Prostate gland (tissue), 2 donors: Measurements from ENCODE around the gene MYBBP1A. TPM values are rescaled to one million over a fixed set of nuclear protein-coding genes. Genes with fewer than 3 reads are reported as not detected.

ENCODE experiments used
- DNase-seq: peaks from one replicate; pipeline ENCODE4 v3.0.0-alpha.2; 2019; ENCODE audit warnings: low spot score
- H3K27ac ChIP-seq, 2 donors: fragments of 200-600 bp; sonication (generic); 2 replicates each; pipeline ENCODE4 v1.5.1; 2017 to 2019
- H3K27me3 ChIP-seq: fragments of 200-600 bp; sonication (generic); replicated peaks from 2 replicates; pipeline ENCODE4 v1.5.1; 2019; ENCODE audit not compliant: insufficient read depth
- H3K36me3 ChIP-seq, 2 donors: fragments of 200-600 bp; sonication (generic); 1 replicate in 1 of 2; 2 replicates in 1 of 2; pipeline versions ENCODE4 v1.5.1 to v1.8.1; 2017 to 2019
- H3K4me1 ChIP-seq: fragments of 200-600 bp; sonication (generic); replicated peaks from 2 replicates; pipeline ENCODE4 v1.5.1; 2019
- H3K4me3 ChIP-seq, 2 donors: fragments of 200-600 bp; sonication (generic); 2 replicates each; pipeline ENCODE4 v1.5.1; 2017 to 2019
- H3K9me3 ChIP-seq: fragments of 200-600 bp; sonication (generic); 2 replicates; pipeline ENCODE4 v1.5.1; 2017
- POLR2A ChIP-seq: fragments of 450-650 bp; IDR thresholded peaks from one replicate; pipeline ENCODE4 v1.6.1; 2016; ENCODE audit warnings: antibody characterized with exemption, mild to moderate bottlenecking
- POLR2AphosphoS5 ChIP-seq: sonication (generic); formaldehyde crosslinking; IDR thresholded peaks from one replicate; pipeline ENCODE4 v1.6.1; 2017; ENCODE audit warnings: antibody characterized with exemption
- WGBS: methylation state at CpG from one replicate; pipeline ENCODE4 v1.1.5; 2018; 5-methylcytosine and 5-hydroxymethylcytosine counted together
- intact Hi-C: fragments of 100-400 bp; cut with DNase I; formaldehyde crosslinking; loops from one replicate; pipeline ENCODE4 v1.14.2; 2022
- total RNA-seq, 2 donors: library from RNA; depleted of rRNA; stranded (reverse); fragments of >200 nt; gene quantifications; one replicate each; pipeline ENCODE4 v1.1.0, GENCODE V29; 2016
- TF ChIP-seq, protein P1 (sequence below), 4 experiments: fragments of 200-600 bp in 2 of 4; fragments of 450-650 bp in 2 of 4; sonication (generic) in 2 of 4; IDR thresholded peaks; 1 replicate in 3 of 4; 2 replicates in 1 of 4; pipeline ENCODE4 v1.5.1; 2016 to 2019; ENCODE audit warnings: antibody characterized with exemption in 4 of 4, mild to moderate bottlenecking in 2 of 4, moderate library complexity in 2 of 4

The MYBBP1A gene
- total RNA-seq, 2 donors from 2014 or later, result 44.4 to 71.2 TPM

DNA sequence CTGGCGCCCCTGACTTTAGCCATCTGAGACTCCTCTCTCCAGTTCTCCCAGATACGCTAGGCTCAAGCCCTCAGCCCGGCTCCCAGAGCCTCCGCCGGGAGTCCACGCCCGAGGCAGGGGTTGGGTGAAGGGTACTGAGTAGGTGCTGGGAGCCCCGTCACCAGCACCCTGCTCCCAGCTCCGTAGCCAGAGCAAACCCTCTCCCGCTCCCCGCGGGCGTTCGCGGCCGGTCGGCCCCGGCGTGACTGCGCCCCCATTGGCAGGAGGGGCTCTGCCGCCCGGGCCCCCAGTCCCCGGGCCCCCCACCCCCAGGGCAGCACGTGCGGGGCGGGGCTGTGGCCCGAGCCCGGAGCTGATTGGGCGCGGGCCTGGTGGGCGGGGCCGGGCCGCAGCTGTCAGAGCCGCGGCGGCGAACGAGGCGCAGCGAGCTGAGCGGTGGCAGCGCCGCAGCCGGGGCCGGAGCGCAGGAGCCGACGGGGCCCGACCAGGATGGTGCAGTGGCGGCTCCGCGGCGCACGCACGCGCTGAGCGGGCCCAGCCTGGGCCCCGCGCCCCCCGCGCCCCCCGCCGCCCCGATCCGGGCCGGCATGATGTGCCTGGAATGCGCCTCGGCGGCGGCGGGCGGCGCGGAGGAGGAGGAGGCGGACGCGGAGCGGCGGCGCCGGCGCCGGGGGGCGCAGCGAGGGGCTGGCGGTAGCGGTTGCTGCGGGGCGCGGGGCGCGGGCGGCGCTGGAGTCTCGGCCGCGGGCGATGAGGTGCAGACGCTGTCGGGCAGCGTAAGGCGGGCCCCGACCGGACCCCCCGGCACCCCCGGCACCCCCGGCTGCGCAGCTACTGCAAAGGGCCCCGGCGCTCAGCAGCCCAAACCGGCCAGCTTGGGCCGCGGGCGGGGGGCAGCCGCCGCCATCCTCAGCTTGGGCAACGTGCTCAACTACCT, 56.5 kb downstream of the MYBBP1A start, which contains the start of gene SPNS2:
Gene SPNS2 (plus strand): TSS at position 421 of the 937 bp plus-strand sequence. CDS start 167 bp downstream, at position 588.
- peak within 1 kb of the TSS; percentile 21 to 33 for H3K4me3 ChIP-seq
- peaks cover 3% of the 10 kb centered on the region for H3K4me1 ChIP-seq
- intact Hi-C loops, result no loop called here
- no peaks in the 10 kb centered on the region for H3K36me3 ChIP-seq
- under 1% methylated on average over 25 of the region's 117 CpGs for WGBS
- H3K27me3 ChIP-seq, result peaks cover 8% of the 10 kb centered on the region
- TF ChIP-seq POLR2AphosphoS5 (no peak), POLR2A (peak; percentile 31)
- peak; percentile 50 for DNase-seq
- H3K9me3 ChIP-seq, result no peaks in the 10 kb centered on the region
- no peak within 1 kb of the TSS for H3K27ac ChIP-seq

DNA sequence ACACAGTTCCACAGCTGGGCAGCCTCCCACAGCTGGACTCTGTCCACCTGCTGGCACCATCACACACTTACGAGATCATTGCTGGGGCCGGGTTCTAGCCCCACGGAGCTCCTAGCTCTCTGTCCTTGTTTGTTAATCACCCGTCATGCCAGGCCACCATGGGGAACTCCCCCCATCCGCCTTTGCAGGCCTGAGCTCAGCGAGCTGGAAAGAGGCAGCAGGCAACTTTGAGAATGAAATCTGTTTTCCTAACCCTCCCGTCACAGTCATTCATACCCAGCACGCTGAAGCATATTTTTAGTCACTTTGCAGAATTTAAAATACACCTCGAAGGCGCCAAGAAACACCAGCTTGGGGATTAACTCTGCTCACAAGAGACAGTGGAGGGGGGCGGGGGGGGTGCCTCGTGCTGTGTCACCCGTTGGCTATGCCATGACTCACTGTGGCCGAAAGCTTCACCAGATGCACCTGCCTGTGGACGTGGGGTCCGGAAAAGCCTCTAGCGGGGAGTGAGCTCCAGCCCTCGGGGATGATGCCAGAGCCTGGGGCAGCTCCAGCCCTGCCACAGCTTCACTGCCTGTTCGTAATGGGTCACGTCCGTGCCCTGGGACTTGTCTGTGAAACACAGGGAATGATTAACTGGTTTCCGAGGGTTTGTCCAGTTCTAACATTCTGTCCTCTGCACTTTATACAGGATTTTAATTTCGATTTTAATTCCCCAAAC, 57.9 kb downstream of the MYBBP1A start:
- DNase-seq, result no peak
- 52% methylated on average over 23 of the region's 23 CpGs for WGBS
- Histone ChIP-seq H3K27me3 (peaks cover 8% of the 10 kb centered on the region), H3K36me3 (no peaks in the 10 kb centered on the region), H3K4me1 (peaks cover 3% of the 10 kb centered on the region), H3K4me3 (no peak overlapping the region), H3K27ac (no peak overlapping the region), H3K9me3 (no peaks in the 10 kb centered on the region)
- intact Hi-C loops, result no loop called here
- TF ChIP-seq POLR2A (no peak), POLR2AphosphoS5 (no peak)
- TF ChIP-seq, protein P1, sequence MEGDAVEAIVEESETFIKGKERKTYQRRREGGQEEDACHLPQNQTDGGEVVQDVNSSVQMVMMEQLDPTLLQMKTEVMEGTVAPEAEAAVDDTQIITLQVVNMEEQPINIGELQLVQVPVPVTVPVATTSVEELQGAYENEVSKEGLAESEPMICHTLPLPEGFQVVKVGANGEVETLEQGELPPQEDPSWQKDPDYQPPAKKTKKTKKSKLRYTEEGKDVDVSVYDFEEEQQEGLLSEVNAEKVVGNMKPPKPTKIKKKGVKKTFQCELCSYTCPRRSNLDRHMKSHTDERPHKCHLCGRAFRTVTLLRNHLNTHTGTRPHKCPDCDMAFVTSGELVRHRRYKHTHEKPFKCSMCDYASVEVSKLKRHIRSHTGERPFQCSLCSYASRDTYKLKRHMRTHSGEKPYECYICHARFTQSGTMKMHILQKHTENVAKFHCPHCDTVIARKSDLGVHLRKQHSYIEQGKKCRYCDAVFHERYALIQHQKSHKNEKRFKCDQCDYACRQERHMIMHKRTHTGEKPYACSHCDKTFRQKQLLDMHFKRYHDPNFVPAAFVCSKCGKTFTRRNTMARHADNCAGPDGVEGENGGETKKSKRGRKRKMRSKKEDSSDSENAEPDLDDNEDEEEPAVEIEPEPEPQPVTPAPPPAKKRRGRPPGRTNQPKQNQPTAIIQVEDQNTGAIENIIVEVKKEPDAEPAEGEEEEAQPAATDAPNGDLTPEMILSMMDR (IDR thresholded peaks at IDR 0.05), result no peak

DNA sequence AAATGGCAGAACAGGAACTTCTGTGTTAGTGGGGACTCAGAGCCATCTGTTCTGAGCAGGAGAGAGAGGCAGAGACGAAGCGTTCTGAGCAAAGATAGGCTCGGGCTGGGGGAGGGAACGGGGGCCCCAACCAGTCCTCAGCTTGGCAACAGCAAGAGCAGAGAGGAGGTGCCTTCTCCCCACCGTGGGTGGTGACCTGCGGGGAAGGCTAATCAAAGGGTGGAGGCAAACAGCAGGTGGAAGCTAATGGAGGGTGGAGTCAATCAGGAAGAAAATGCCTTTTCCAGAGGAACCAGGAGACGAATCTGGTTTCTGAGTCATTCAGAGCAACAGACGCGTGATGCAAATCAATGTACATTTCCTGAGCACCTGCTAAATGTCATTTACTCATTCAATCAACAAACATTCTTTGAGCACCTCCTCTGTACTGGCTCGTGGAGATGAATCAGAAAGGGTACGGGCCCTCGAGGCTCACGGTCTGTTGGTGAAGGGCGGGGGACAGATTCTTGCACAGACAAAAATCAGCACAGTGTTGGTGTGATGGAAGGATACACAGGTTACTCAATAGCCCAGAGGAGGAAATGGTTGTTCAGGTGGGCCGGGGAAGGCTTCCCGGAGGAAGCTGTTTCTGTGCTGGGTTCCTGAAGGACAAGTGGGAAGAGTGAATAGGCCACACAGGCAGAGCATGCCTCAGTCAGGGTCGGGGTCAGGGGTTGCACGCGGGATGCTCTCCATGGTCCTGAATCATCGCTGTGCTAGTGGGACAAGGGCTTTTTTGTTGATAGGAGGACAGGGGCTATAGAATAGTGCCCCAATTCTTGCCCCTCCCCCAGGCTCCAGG, 62.2 kb downstream of the MYBBP1A start:
- Histone ChIP-seq H3K27ac (no peak overlapping the region), H3K9me3 (no peaks in the 10 kb centered on the region), H3K4me3 (no peak overlapping the region), H3K4me1 (no peaks in the 10 kb centered on the region), H3K27me3 (no peaks in the 10 kb centered on the region), H3K36me3 (no peaks in the 10 kb centered on the region)
- no peak for DNase-seq
- TF ChIP-seq POLR2AphosphoS5 (no peak), POLR2A (no peak)
- TF ChIP-seq, protein P1 (IDR thresholded peaks at IDR 0.05), result no peak
- 49% methylated on average over 20 of the region's 20 CpGs for WGBS
- intact Hi-C loops, result no loop called here

DNA sequence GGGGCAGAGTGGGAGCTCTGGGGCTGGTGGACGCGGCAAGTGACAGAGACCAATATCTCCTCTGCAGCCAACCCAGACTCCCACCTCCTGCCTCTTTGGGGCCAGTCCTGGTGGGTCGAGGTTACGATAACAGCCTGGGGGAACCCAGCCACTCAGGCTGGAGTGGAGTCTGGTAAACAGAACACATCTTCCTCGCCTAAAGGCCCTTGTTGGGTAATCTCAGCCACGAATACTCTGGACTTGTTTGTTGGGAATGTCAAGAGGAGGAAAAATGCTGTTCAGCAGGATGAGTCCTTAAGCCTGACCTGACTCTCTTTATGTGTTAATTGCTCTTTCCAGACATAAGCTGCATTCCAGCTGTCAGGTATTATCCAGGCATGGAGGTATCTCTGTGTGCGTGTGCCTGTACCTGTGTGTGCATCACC, 64.5 kb downstream of the MYBBP1A start:
- Histone ChIP-seq H3K27ac (no peak overlapping the region), H3K4me1 (no peaks in the 10 kb centered on the region), H3K27me3 (no peaks in the 10 kb centered on the region), H3K36me3 (no peaks in the 10 kb centered on the region), H3K9me3 (no peaks in the 10 kb centered on the region), H3K4me3 (no peak overlapping the region)
- intact Hi-C loops, result no loop called here
- no peak for DNase-seq
- WGBS, result 70% methylated on average over 7 of the region's 7 CpGs
- TF ChIP-seq POLR2A, result no peak
- TF ChIP-seq POLR2AphosphoS5, result no peak
- TF ChIP-seq, protein P1 (IDR thresholded peaks at IDR 0.05), result no peak
